Endodermal cell (in vitro differentiated cells): ENCODE measurements around the gene GSTA4. TPM values are rescaled to one million over a fixed set of nuclear protein-coding genes. Genes with fewer than 3 reads are reported as not detected.
A peak's percentile ranks its signal among the peaks of the same experiment; 100 is the strongest.
"Not testable (repeated sequence)": the region's sequence is repeated elsewhere in the genome, so short reads cannot be mapped to it uniquely, and the experiment has no call there.

Experiments
- DNase-seq: peaks from one replicate; pipeline ENCODE4 v3.0.0-alpha.2; 2017
- H3K27ac ChIP-seq: 2 replicates; pipeline ENCODE4 v1.5.1; 2013; ENCODE audit warnings: mild to moderate bottlenecking, low read depth, low read length, moderate library complexity
- H3K27me3 ChIP-seq: 2 replicates; pipeline ENCODE4 v1.6.1; 2013; ENCODE audit warnings: mild to moderate bottlenecking, low read length, moderate library complexity; ENCODE audit not compliant: insufficient read depth, control insufficient read depth, poor library complexity, severe bottlenecking
- H3K36me3 ChIP-seq: 2 replicates; pipeline ENCODE4 v1.7.0; 2013; ENCODE audit warnings: mild to moderate bottlenecking, low read length, moderate library complexity; ENCODE audit not compliant: control insufficient read depth, insufficient read depth
- H3K4me1 ChIP-seq: one replicate; pipeline ENCODE4 v1.7.0; 2013; ENCODE audit warnings: low read length; ENCODE audit not compliant: control insufficient read depth, insufficient read depth
- H3K4me3 ChIP-seq: 2 replicates; pipeline ENCODE4 v1.5.1; 2013; ENCODE audit warnings: mild to moderate bottlenecking, low read length, moderate library complexity
- H3K9ac ChIP-seq: 2 replicates; pipeline ENCODE4 v1.6.1; 2013; ENCODE audit warnings: mild to moderate bottlenecking, low read length, moderate library complexity; ENCODE audit not compliant: poor library complexity, severe bottlenecking; ENCODE audit errors: extremely low read depth
- H3K9me3 ChIP-seq: 2 replicates; pipeline ENCODE4 v1.6.1; 2013; ENCODE audit warnings: mild to moderate bottlenecking, low read length, moderate library complexity; ENCODE audit not compliant: control insufficient read depth
- H3K27ac Mint-ChIP-seq: 2 replicates; pipeline ENCODE4 v1.8.0; 2020; ENCODE audit warnings: mixed read lengths
- H3K27me3 Mint-ChIP-seq: 2 replicates; pipeline ENCODE4 v1.8.0; 2021; ENCODE audit warnings: mild to moderate bottlenecking, mixed read lengths; ENCODE audit not compliant: insufficient read depth
- H3K36me3 Mint-ChIP-seq: 2 replicates; pipeline ENCODE4 v1.8.0; 2020; ENCODE audit warnings: low read depth, mixed read lengths
- H3K4me1 Mint-ChIP-seq: 2 replicates; pipeline ENCODE4 v1.8.0; 2020; ENCODE audit warnings: mixed read lengths
- H3K4me3 Mint-ChIP-seq: 2 replicates; pipeline ENCODE4 v1.8.0; 2020; ENCODE audit warnings: mild to moderate bottlenecking, moderate library complexity, mixed read lengths
- H3K9me3 Mint-ChIP-seq: 2 replicates; pipeline ENCODE4 v1.8.0; 2020; ENCODE audit warnings: mild to moderate bottlenecking, mixed read lengths
- WGBS, 2 experiments: methylation state at CpG; one replicate each; pipeline versions ENCODE4 v1.1.5 to v1.1.7; 2013; ENCODE audit warnings: missing lambda C conversion rate in 2 of 2, mixed read lengths in 1 of 2; ENCODE audit not compliant: insufficient coverage in 1 of 2, insufficient read length in 1 of 2; 5-methylcytosine and 5-hydroxymethylcytosine counted together
- long read RNA-seq, 4 experiments: library from polyadenylated mRNA in 2 of 4; library from RNA in 1 of 4; library from capped mRNA in 1 of 4; stranded (forward) in 3 of 4; unstranded in 1 of 4; transcript quantifications; one replicate each; pipeline ENCODE4 v2.0.0, GENCODE V29; 2020 to 2021; ENCODE audit warnings: inconsistent platforms in 1 of 4
- polyA plus RNA-seq, 2 experiments: library from polyadenylated mRNA; stranded (reverse); fragments of 50-300 nt; gene quantifications; one replicate each; pipeline ENCODE4 v1.2.3, GENCODE V29; 2013
- total RNA-seq, 2 donors: library from RNA; stranded (reverse); fragmentation: NEBNext Ultra II Directional in 1 of 2; extraction: Animal tissue kit (Norgen Biotek cat#: 25700) in 1 of 2; gene quantifications; 2 replicates in 1 of 2; 3 replicates in 1 of 2; pipeline ENCODE4 v1.2.1, GENCODE V29; 2021
- TF ChIP-seq, protein P1 (sequence below): fragments of 200-600 bp; sonication (generic); conservative IDR thresholded peaks from 2 replicates; pipeline ENCODE4 v1.5.0; 2021; ENCODE audit warnings: antibody characterized with exemption, mild to moderate bottlenecking

Gene GSTA4, protein sequence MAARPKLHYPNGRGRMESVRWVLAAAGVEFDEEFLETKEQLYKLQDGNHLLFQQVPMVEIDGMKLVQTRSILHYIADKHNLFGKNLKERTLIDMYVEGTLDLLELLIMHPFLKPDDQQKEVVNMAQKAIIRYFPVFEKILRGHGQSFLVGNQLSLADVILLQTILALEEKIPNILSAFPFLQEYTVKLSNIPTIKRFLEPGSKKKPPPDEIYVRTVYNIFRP
- 10 to 100 TPM; 22.0 to 36.1 TPM for total RNA-seq
- 91.0 TPM for polyA plus RNA-seq (2013, experiment 1 of 2)
- polyA plus RNA-seq (2013, experiment 2 of 2), result 77.5 TPM
- long read RNA-seq, experiment 1, transcript GSTA4-203 (7 exons, 1,334 nt), result major isoform, 5 of 20 reads
- long read RNA-seq, experiment 1, partial matches to known transcripts, result 13 of 20 reads
- long read RNA-seq, experiment 1, other reads (novel, unspliced or antisense), result 2 of 20 reads
- long read RNA-seq, experiment 2, transcript GSTA4-203 (7 exons, 1,334 nt), result major isoform, 32 of 42 reads
- long read RNA-seq, experiment 2, partial matches to known transcripts, result 5 of 42 reads
- long read RNA-seq, experiment 2, other reads (novel, unspliced or antisense), result 5 of 42 reads
- long read RNA-seq, experiment 3, transcript GSTA4-203 (7 exons, 1,334 nt), result major isoform, 47 of 58 reads
- long read RNA-seq, experiment 3, partial matches to known transcripts, result 2 of 58 reads
- long read RNA-seq, experiment 3, other reads (novel, unspliced or antisense), result 9 of 58 reads
- long read RNA-seq, experiment 4, transcript GSTA4-203 (7 exons, 1,334 nt), result major isoform, 83 of 102 reads
- long read RNA-seq, experiment 4, partial matches to known transcripts, result 3 of 102 reads
- long read RNA-seq, experiment 4, other reads (novel, unspliced or antisense), result 15 of 102 reads

- TF ChIP-seq, protein P1, sequence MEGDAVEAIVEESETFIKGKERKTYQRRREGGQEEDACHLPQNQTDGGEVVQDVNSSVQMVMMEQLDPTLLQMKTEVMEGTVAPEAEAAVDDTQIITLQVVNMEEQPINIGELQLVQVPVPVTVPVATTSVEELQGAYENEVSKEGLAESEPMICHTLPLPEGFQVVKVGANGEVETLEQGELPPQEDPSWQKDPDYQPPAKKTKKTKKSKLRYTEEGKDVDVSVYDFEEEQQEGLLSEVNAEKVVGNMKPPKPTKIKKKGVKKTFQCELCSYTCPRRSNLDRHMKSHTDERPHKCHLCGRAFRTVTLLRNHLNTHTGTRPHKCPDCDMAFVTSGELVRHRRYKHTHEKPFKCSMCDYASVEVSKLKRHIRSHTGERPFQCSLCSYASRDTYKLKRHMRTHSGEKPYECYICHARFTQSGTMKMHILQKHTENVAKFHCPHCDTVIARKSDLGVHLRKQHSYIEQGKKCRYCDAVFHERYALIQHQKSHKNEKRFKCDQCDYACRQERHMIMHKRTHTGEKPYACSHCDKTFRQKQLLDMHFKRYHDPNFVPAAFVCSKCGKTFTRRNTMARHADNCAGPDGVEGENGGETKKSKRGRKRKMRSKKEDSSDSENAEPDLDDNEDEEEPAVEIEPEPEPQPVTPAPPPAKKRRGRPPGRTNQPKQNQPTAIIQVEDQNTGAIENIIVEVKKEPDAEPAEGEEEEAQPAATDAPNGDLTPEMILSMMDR, result peak; percentile 90
- peak within 1 kb of the TSS; percentile 99 for H3K27ac ChIP-seq
- Mint-ChIP-seq H3K4me3 (peak within 1 kb of the TSS; percentile 84), H3K27ac (peak within 1 kb of the TSS; percentile 100), H3K4me1 (peaks cover 14% of the 10 kb centered on the region), H3K36me3 (peaks cover 15% of the 10 kb centered on the region)
- H3K4me1 ChIP-seq, H3K9me3 ChIP-seq, H3K36me3 ChIP-seq, H3K27me3 Mint-ChIP-seq, H3K27me3 ChIP-seq, H3K9me3 Mint-ChIP-seq: not testable (repeated sequence)
- WGBS, 2 experiments, result 0 to 1% methylated on average over 7 to 28 of the region's 41 CpGs
- peak within 1 kb of the TSS; percentile 85 for H3K9ac ChIP-seq
- DNase-seq, result peak; percentile 99
- peak within 1 kb of the TSS; percentile 84 for H3K4me3 ChIP-seq
These were observed at the start of gene GSTA4 for GRCh38 chr6:52995089-52995912. Gene GSTA4, minus strand, starts transcription at chr6:52995284. Its CDS starts 1,041 bp downstream, at chr6:52994243.

- Histone ChIP-seq H3K9me3 (no peaks in the 10 kb centered on the region), H3K4me3 (no peak overlapping the region), H3K36me3 (peaks cover 14% of the 10 kb centered on the region), H3K9ac (no peak overlapping the region), H3K27me3 (no peaks in the 10 kb centered on the region), H3K27ac (no peak overlapping the region), H3K4me1 (peaks cover 13% of the 10 kb centered on the region)
- peaks cover 18% of the 10 kb centered on the region for H3K36me3 Mint-ChIP-seq
- DNase-seq, result no peak
- H3K27me3 Mint-ChIP-seq, result no peaks in the 10 kb centered on the region
- H3K4me1 Mint-ChIP-seq, result peaks cover 18% of the 10 kb centered on the region
- no peak overlapping the region for H3K4me3 Mint-ChIP-seq
- H3K9me3 Mint-ChIP-seq, result no peaks in the 10 kb centered on the region
- TF ChIP-seq, protein P1, result no peak
- peak overlapping the region; percentile 15 for H3K27ac Mint-ChIP-seq
- WGBS, 2 experiments, result 43% methylated on average over 4 of the region's 4 CpGs; no CpG with 5 or more reads in 1 of the 2 experiments
These were observed 49.5 kb upstream of the GSTA4 start for GRCh38 chr6:53044572-53044971.

DNA sequence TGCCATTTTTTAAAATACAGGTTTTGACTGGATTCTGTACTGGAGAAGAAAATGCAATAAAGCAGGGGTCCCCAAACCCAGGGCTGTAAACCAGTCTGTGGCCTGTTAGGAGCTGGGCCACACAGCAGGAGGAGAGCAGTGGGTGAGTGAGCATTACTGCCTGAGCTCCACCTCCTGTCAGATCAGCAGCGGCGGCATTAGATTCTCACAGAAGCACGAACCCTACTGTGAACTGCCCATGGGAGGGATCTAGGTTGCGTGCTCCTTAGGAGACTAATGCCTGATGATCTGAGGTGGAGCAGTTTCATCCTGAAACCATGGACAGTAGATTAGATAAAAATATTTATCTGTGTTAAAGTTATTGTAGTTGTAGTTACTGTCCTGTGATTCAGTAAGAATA lies 49.0 kb upstream of the GSTA4 start:
- H3K9me3 ChIP-seq, result no peaks in the 10 kb centered on the region
- H3K9ac ChIP-seq, result no peak overlapping the region
- H3K4me3 Mint-ChIP-seq, result no peak overlapping the region
- H3K4me1 Mint-ChIP-seq, result peaks cover 18% of the 10 kb centered on the region
- H3K9me3 Mint-ChIP-seq, result no peaks in the 10 kb centered on the region
- no peak overlapping the region for H3K27ac ChIP-seq
- peaks cover 18% of the 10 kb centered on the region for H3K36me3 ChIP-seq
- peaks cover 13% of the 10 kb centered on the region for H3K4me1 ChIP-seq
- DNase-seq, result peak; percentile 85
- H3K4me3 ChIP-seq, result no peak overlapping the region
- no peaks in the 10 kb centered on the region for H3K27me3 ChIP-seq
- peak overlapping the region; percentile 23 for H3K27ac Mint-ChIP-seq
- H3K36me3 Mint-ChIP-seq, result peaks cover 22% of the 10 kb centered on the region
- H3K27me3 Mint-ChIP-seq, result no peaks in the 10 kb centered on the region
- TF ChIP-seq, protein P1, result peak; percentile 13
- 7 to 10% methylated on average over 4 of the region's 4 CpGs for WGBS, 2 experiments
